ENCODE results near the gene RUFY4.

- TF ChIP-seq ZNF180 (CRISPR knock-in tag; IDR thresholded peaks at IDR 0.05; ENCODE audit: borderline replicate concordance, low read depth) (no peak), KLF16 (CRISPR knock-in tag; IDR thresholded peaks at IDR 0.05) (no peak), TMF1 (CRISPR knock-in tag; IDR thresholded peaks at IDR 0.05; ENCODE audit: low read depth) (no peak)
Measured at GRCh38 chr2:218031771-218032257, 37.2 kb upstream of the RUFY4 start.
